ENCODE measurements around the gene HMGCS2. TPM values are rescaled to one million over a fixed set of nuclear protein-coding genes. Genes with fewer than 3 reads are reported as not detected.
A peak's percentile ranks its signal among the peaks of the same experiment; 100 is the strongest.

Gene HMGCS2
- total and polyA plus RNA-seq, 9 of the 15 experiments (the other 6 are each of a cell fraction or from before 2014, with no cell fraction given): 0.13 TPM; not detected in 8

GRCh38 chr1:119737040-119737682 is 31.5 kb downstream of the HMGCS2 start (continued):
- TF ChIP-seq E4F1 (CRISPR knock-in tag; IDR thresholded peaks at IDR 0.05; ENCODE audit: borderline replicate concordance): no peak
- no peak for TF ChIP-seq HCFC1 (IDR thresholded peaks at IDR 0.05; ENCODE audit: low read depth, low read length)
- no peak for TF ChIP-seq RBM17 (IDR thresholded peaks at IDR 0.05; ENCODE audit: borderline replicate concordance, low read depth, low read length)
- peak; percentile 53; the same call in 1 of the 2 replicates for TF ChIP-seq KLF13 (tag; IDR thresholded peaks at IDR 0.05; ENCODE audit: borderline replicate concordance, low read depth)
- no peak for TF ChIP-seq DLX4 (CRISPR knock-in tag; IDR thresholded peaks at IDR 0.05)
- TF ChIP-seq ZNF24 (IDR thresholded peaks at IDR 0.05): peak; percentile 70; the same call in 1 of the 2 replicates
- peak; percentile 98 to 99 for TF ChIP-seq RCOR1 (IDR thresholded peaks at IDR 0.05; ENCODE audit: borderline replicate concordance in 1 of 2, low read depth in 2 of 2, low read length in 2 of 2)
- no peak for TF ChIP-seq ZNF146 (CRISPR knock-in tag; IDR thresholded peaks at IDR 0.05; ENCODE audit: unreplicated experiment)
- no peak for TF ChIP-seq ZNF184 (CRISPR knock-in tag; IDR thresholded peaks at IDR 0.05)
- no peak for TF ChIP-seq ZNF77 (CRISPR knock-in tag; IDR thresholded peaks at IDR 0.05)
- TF ChIP-seq DNMT1 (IDR thresholded peaks at IDR 0.05): no peak
- TF ChIP-seq ZBTB2 (IDR thresholded peaks at IDR 0.05): peak; percentile 62; the same call in 1 of the 2 replicates
- peak; percentile 49; the same call in 1 of the 2 replicates for TF ChIP-seq ZNF175 (CRISPR knock-in tag; IDR thresholded peaks at IDR 0.05; ENCODE audit: low read depth)
- TF ChIP-seq ARHGAP35 (IDR thresholded peaks at IDR 0.05; ENCODE audit: partially characterized antibody): no peak
- peak; percentile 86 for TF ChIP-seq NFE2 (IDR thresholded peaks at IDR 0.05; ENCODE audit: low read depth)
- 0 out of 2 replicates have a peak, but pooled peaks have one; percentile 59 for TF ChIP-seq KLF1 (tag; IDR thresholded peaks at IDR 0.05)
- no peak for TF ChIP-seq MLX (CRISPR knock-in tag; conservative IDR thresholded peaks at IDR 0.05)
- no peak for TF ChIP-seq GABPA (tag; conservative IDR thresholded peaks at IDR 0.05; ENCODE audit: low read depth)
- TF ChIP-seq MBD1 (CRISPR knock-in tag; IDR thresholded peaks at IDR 0.05): no peak
- TF ChIP-seq GATAD2B (IDR thresholded peaks at IDR 0.05; ENCODE audit: borderline replicate concordance): no peak
- TF ChIP-seq EHMT2 (IDR thresholded peaks at IDR 0.05): no peak
- TF ChIP-seq BRD9 (IDR thresholded peaks at IDR 0.05; ENCODE audit: low read depth, partially characterized antibody): no peak

All from K562 (cell line).